Measurements from ENCODE around the gene NR2C2.

The NR2C2 gene

GRCh38 chr3:15049584-15049983 lies 102.2 kb downstream of the NR2C2 start:
- no peak for TF ChIP-seq ISL1 (CRISPR knock-in tag; IDR thresholded peaks at IDR 0.05)
- TF ChIP-seq, protein P1, sequence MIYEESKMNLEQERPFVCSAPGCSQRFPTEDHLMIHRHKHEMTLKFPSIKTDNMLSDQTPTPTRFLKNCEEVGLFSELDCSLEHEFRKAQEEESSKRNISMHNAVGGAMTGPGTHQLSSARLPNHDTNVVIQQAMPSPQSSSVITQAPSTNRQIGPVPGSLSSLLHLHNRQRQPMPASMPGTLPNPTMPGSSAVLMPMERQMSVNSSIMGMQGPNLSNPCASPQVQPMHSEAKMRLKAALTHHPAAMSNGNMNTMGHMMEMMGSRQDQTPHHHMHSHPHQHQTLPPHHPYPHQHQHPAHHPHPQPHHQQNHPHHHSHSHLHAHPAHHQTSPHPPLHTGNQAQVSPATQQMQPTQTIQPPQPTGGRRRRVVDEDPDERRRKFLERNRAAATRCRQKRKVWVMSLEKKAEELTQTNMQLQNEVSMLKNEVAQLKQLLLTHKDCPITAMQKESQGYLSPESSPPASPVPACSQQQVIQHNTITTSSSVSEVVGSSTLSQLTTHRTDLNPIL (CRISPR knock-in tag; IDR thresholded peaks at IDR 0.05; ENCODE audit: low read depth) = no peak
- no peak for TF ChIP-seq BACH2 (CRISPR knock-in tag; IDR thresholded peaks at IDR 0.05; ENCODE audit: borderline replicate concordance)
- no peak for TF ChIP-seq TSHZ2 (CRISPR knock-in tag; IDR thresholded peaks at IDR 0.05)
- TF ChIP-seq SNAI2 (CRISPR knock-in tag; IDR thresholded peaks at IDR 0.05) = no peak
- no peak for TF ChIP-seq ARNTL (CRISPR knock-in tag; IDR thresholded peaks at IDR 0.05; ENCODE audit: borderline replicate concordance, low read depth)
- TF ChIP-seq GLIS3 (CRISPR knock-in tag; IDR thresholded peaks at IDR 0.05) = no peak
- ATAC-seq = no peak

DNA sequence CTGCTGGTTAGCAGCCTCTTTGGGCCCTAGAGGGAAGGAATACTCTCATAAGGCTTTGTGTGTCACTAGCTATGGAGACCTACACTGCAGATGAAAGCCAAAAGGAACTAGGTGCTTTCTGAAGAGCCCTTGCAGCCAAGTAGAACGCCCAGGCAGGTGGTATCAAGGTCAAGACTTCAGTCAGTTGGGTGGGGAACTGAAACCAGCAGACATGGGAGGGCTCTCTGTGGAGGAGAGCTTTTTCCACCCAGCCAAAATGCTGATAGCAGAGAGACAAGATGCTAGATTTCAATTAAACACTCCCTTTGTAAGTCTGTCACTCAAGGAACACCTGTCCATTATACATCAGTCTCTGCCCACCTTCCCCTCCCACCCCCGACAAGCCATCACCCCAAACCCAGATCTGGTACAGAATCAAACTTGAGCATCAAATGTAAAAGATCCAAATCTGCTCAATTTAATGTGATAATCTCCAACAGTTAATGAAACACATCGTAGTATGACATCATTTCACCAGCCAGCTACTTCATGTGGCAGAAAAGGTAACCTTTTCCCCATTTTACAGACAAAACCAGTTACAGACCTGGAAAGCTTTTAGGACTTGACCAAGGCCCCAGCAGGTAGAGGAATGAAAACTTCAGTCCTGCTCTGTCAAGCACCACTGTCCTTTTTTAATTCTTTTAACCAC lies 103.2 kb downstream of the NR2C2 start:
- TF ChIP-seq TSHZ2 (CRISPR knock-in tag; IDR thresholded peaks at IDR 0.05) (no peak), ARNTL (CRISPR knock-in tag; IDR thresholded peaks at IDR 0.05; ENCODE audit: borderline replicate concordance, low read depth) (no peak), PPARA (CRISPR knock-in tag; IDR thresholded peaks at IDR 0.05; ENCODE audit: borderline replicate concordance) (no peak), ZC3H10 (CRISPR knock-in tag; IDR thresholded peaks at IDR 0.05) (no peak), ZNF565 (CRISPR knock-in tag; conservative IDR thresholded peaks at IDR 0.05; ENCODE audit: low read depth) (no peak), ESRRG (CRISPR knock-in tag; IDR thresholded peaks at IDR 0.05) (no peak), BACH2 (CRISPR knock-in tag; IDR thresholded peaks at IDR 0.05; ENCODE audit: borderline replicate concordance) (no peak), ISL1 (CRISPR knock-in tag; IDR thresholded peaks at IDR 0.05) (no peak), ZNF70 (CRISPR knock-in tag; IDR thresholded peaks at IDR 0.05) (no peak), TCF4 (CRISPR knock-in tag; IDR thresholded peaks at IDR 0.05; ENCODE audit: borderline replicate concordance) (no peak)
- TF ChIP-seq, protein P2, sequence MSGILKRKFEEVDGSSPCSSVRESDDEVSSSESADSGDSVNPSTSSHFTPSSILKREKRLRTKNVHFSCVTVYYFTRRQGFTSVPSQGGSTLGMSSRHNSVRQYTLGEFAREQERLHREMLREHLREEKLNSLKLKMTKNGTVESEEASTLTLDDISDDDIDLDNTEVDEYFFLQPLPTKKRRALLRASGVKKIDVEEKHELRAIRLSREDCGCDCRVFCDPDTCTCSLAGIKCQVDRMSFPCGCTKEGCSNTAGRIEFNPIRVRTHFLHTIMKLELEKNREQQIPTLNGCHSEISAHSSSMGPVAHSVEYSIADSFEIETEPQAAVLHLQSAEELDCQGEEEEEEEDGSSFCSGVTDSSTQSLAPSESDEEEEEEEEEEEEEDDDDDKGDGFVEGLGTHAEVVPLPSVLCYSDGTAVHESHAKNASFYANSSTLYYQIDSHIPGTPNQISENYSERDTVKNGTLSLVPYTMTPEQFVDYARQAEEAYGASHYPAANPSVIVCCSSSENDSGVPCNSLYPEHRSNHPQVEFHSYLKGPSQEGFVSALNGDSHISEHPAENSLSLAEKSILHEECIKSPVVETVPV (CRISPR knock-in tag; IDR thresholded peaks at IDR 0.05) = no peak
- TF ChIP-seq, protein P1 (CRISPR knock-in tag; IDR thresholded peaks at IDR 0.05; ENCODE audit: low read depth) = no peak
- ATAC-seq = no peak

- peak; percentile 97 for ATAC-seq
- no peak for TF ChIP-seq GLIS3 (CRISPR knock-in tag; IDR thresholded peaks at IDR 0.05)
- TF ChIP-seq SNAI2 (CRISPR knock-in tag; IDR thresholded peaks at IDR 0.05) = no peak
- TF ChIP-seq ZC3H10 (CRISPR knock-in tag; IDR thresholded peaks at IDR 0.05) = no peak
- no peak for TF ChIP-seq ARNTL (CRISPR knock-in tag; IDR thresholded peaks at IDR 0.05; ENCODE audit: borderline replicate concordance, low read depth)
These were observed 104.1 kb downstream of the NR2C2 start for GRCh38 chr3:15051531-15051930.
